Lower lobe of right lung (tissue), 2 donors: Measurements from ENCODE around the gene LSAMP. TPM values are rescaled to one million over a fixed set of nuclear protein-coding genes. Genes with fewer than 3 reads are reported as not detected.

ENCODE experiments used
- ATAC-seq, 2 donors: fragments of 200-7000 bp; cut with Tn5 transposase; one replicate each; pipeline ENCODE4 v1.9.1; 2020 to 2022; ENCODE audit warnings: mild to moderate bottlenecking in 2 of 2, moderate library complexity in 2 of 2
- DNase-seq: peaks from one replicate; pipeline ENCODE4 v3.0.0-alpha.2; 2020
- H3K27ac ChIP-seq: fragments of 200-600 bp; one replicate; pipeline ENCODE4 v1.8.0; 2022
- H3K27me3 ChIP-seq: fragments of 200-600 bp; one replicate; pipeline ENCODE4 v1.8.0; 2022; ENCODE audit warnings: low read depth
- H3K36me3 ChIP-seq: fragments of 200-600 bp; one replicate; pipeline ENCODE4 v1.8.0; 2022; ENCODE audit warnings: mild to moderate bottlenecking
- H3K4me1 ChIP-seq: fragments of 200-600 bp; one replicate; pipeline ENCODE4 v1.8.0; 2022
- H3K4me3 ChIP-seq: fragments of 200-600 bp; one replicate; pipeline ENCODE4 v1.8.0; 2022; ENCODE audit warnings: mild to moderate bottlenecking
- H3K9me3 ChIP-seq: fragments of 200-600 bp; one replicate; pipeline ENCODE4 v1.8.0; 2022
- intact Hi-C: fragments of 100-400 bp; cut with DNase I; formaldehyde crosslinking; loops from one replicate; pipeline ENCODE4 v1.11.0; 2022
- total RNA-seq: library from RNA; stranded (reverse); fragmentation: NEBNext Ultra II Directional; extraction: Animal tissue kit (Norgen Biotek cat#: 25700); gene quantifications from one replicate; pipeline ENCODE4 v1.2.1, GENCODE V29; 2021
- TF ChIP-seq, protein P1 (sequence below): fragments of 200-600 bp; IDR thresholded peaks from one replicate; pipeline ENCODE4 v1.8.0; 2022; ENCODE audit warnings: antibody characterized with exemption, mild to moderate bottlenecking
- donor health status: DM: no; HTN: yes; CAD: no; lungs with severe emphysema.

The LSAMP gene
- total RNA-seq, 1 donor from 2014 or later: 20.1 TPM

GRCh38 chr3:116118475-116119169 lies 326.7 kb downstream of the LSAMP start:
- ATAC-seq: no peak
- Histone ChIP-seq H3K27ac (no peak overlapping the region), H3K27me3 (no peaks in the 10 kb centered on the region), H3K4me3 (no peak overlapping the region), H3K36me3 (no peaks in the 10 kb centered on the region), H3K9me3 (no peaks in the 10 kb centered on the region), H3K4me1 (no peaks in the 10 kb centered on the region)
- TF ChIP-seq, protein P1, sequence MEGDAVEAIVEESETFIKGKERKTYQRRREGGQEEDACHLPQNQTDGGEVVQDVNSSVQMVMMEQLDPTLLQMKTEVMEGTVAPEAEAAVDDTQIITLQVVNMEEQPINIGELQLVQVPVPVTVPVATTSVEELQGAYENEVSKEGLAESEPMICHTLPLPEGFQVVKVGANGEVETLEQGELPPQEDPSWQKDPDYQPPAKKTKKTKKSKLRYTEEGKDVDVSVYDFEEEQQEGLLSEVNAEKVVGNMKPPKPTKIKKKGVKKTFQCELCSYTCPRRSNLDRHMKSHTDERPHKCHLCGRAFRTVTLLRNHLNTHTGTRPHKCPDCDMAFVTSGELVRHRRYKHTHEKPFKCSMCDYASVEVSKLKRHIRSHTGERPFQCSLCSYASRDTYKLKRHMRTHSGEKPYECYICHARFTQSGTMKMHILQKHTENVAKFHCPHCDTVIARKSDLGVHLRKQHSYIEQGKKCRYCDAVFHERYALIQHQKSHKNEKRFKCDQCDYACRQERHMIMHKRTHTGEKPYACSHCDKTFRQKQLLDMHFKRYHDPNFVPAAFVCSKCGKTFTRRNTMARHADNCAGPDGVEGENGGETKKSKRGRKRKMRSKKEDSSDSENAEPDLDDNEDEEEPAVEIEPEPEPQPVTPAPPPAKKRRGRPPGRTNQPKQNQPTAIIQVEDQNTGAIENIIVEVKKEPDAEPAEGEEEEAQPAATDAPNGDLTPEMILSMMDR: no peak
- DNase-seq: no peak
- intact Hi-C loops: no loop called here

DNA sequence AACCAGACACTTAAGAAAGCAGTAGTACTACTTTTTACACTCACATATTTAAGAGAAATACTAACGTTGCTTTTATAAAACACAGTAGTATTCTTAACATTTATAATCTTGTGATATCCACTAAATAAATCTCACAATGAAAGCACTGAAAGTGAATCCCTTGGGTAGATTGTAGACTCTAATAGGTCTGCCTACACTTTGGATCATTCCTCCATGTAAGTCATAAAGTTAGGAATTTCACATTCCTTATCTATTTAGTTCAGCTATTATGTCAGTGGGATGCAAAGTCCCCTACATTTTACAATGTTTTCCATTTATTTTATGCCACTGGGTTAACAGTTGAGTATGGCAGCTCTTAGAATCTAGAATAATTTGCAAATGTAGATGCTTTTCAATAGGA lies 330.7 kb downstream of the LSAMP start:
- Histone ChIP-seq H3K9me3 (no peaks in the 10 kb centered on the region), H3K27me3 (no peaks in the 10 kb centered on the region), H3K27ac (no peak overlapping the region), H3K4me3 (no peak overlapping the region), H3K36me3 (no peaks in the 10 kb centered on the region), H3K4me1 (no peaks in the 10 kb centered on the region)
- intact Hi-C loops: no loop called here
- DNase-seq (no peak), ATAC-seq (no peak)
- TF ChIP-seq, protein P1: no peak

DNA sequence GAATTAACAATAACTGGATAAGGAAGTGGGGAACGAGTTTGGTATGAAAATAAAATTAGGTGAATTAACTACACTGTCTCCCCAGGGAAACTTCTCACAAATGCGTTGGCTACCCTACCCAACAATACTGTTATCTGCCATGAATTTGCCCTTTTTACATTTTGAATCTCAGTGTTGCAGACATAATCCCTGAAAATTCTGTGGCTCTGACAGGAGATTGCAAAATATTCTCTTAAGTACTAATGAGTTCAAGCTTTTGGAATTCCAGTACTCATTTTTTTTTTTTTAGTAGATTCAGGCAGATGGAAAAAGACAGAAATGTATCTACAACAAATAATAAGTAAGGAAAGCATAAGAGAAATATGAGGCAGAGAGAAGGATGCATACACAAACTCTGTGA lies 332.6 kb downstream of the LSAMP start:
- Histone ChIP-seq H3K27ac (no peak overlapping the region), H3K9me3 (no peaks in the 10 kb centered on the region), H3K4me1 (no peaks in the 10 kb centered on the region), H3K4me3 (no peak overlapping the region), H3K36me3 (no peaks in the 10 kb centered on the region), H3K27me3 (no peaks in the 10 kb centered on the region)
- ATAC-seq (no peak), DNase-seq (no peak)
- TF ChIP-seq, protein P1: no peak
- intact Hi-C loops: no loop called here

DNA sequence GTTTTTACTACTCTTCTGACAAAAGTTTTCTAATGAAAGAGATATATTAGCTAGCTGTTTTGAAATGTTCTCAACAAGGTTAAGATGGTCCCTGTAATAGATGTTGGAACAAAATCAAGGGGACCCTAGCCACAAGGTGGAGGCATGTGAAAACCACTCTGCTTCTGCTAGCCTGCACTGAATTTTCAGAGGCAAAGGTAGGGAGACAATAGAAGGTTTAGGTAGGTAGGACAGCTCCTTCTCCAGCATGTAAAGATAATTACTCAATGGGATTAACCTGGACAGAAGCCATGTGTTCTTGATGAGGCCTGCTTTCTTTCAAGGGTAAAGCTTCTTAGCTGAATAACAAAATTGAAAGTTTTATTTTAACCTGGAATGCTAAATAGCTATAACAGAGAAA lies 333.5 kb downstream of the LSAMP start:
- ATAC-seq (no peak), DNase-seq (no peak)
- intact Hi-C loops: no loop called here
- Histone ChIP-seq H3K27me3 (no peaks in the 10 kb centered on the region), H3K27ac (no peak overlapping the region), H3K4me1 (no peaks in the 10 kb centered on the region), H3K36me3 (no peaks in the 10 kb centered on the region), H3K9me3 (no peaks in the 10 kb centered on the region), H3K4me3 (no peak overlapping the region)
- TF ChIP-seq, protein P1: no peak

DNA sequence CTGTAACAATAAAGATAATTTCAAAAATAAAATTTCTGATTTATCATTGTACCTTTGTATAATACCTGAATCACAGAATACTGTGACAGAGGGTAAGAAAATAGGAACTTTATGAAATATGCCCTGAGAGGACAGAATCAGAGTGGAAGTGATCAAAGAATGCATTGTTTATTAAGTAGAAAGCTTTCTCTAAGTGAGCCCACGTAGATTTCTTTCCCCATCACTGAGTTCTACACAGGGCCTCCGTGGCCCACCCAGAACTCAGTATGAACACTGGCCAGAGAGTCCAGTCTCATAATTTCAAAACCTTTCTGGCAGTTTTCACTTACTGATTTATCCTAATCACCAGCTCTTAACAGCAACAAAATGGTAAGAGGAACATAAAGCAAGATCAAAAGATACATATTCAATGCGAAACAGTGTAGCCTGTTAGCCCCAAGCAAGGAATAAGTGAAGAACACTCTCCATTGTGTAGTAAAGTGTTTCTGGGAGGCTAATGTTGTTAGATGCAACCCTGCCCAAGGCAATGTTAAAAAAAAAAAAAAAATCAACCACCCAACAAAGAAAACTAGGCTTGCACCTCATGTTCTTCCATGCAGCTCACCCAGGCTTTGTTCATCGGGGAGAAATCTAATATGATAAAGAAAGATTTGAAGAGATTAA lies 341.3 kb downstream of the LSAMP start:
- TF ChIP-seq, protein P1: no peak
- intact Hi-C loops: no loop called here
- no peak overlapping the region for H3K4me3 ChIP-seq
- no peaks in the 10 kb centered on the region for H3K4me1 ChIP-seq
- ATAC-seq (no peak), DNase-seq (no peak)
- no peaks in the 10 kb centered on the region for H3K9me3 ChIP-seq
- no peaks in the 10 kb centered on the region for H3K36me3 ChIP-seq
- H3K27me3 ChIP-seq: no peaks in the 10 kb centered on the region
- H3K27ac ChIP-seq: no peak overlapping the region
